Stomach (tissue), 9 donors: ENCODE results near the gene MBNL2. TPM values are rescaled to one million over a fixed set of nuclear protein-coding genes. Genes with fewer than 3 reads are reported as not detected.

Experiments
- DNase-seq, 2 donors: peaks; one replicate each; pipeline versions ENCODE4 v3.0.0 to v3.0.0-alpha.2; 2013 to 2019
- H3K27ac ChIP-seq, 5 donors: fragments of 200-600 bp in 4 of 5; sonication (generic) in 4 of 5; one replicate each; pipeline ENCODE4 v1.5.1; 2013 to 2019; ENCODE audit warnings: mild to moderate bottlenecking in 1 of 5, moderate library complexity in 1 of 5
- H3K27me3 ChIP-seq, 3 donors: fragments of 200-600 bp; sonication (generic); one replicate each; pipeline ENCODE4 v1.5.1; 2017 to 2019; ENCODE audit warnings: mixed run types in 1 of 3
- H3K36me3 ChIP-seq, 4 donors: fragments of 200-600 bp; sonication (generic); 1 replicate in 3 of 4; 2 replicates in 1 of 4; pipeline ENCODE4 v1.5.1; 2016 to 2019
- H3K4me1 ChIP-seq, 4 donors: fragments of 200-600 bp; sonication (generic); one replicate each; pipeline ENCODE4 v1.5.1; 2016 to 2019
- H3K4me3 ChIP-seq, 4 donors: fragments of 200-600 bp; sonication (generic) in 3 of 4; one replicate each; pipeline ENCODE4 v1.5.1; 2016 to 2019; ENCODE audit warnings: mild to moderate bottlenecking in 1 of 4
- H3K9me3 ChIP-seq, 4 donors: fragments of 200-600 bp; sonication (generic); one replicate each; pipeline ENCODE4 v1.5.1; 2016 to 2019
- EP300 ChIP-seq: sonication (generic); formaldehyde crosslinking; IDR thresholded peaks from one replicate; pipeline ENCODE4 v1.6.1; 2017; ENCODE audit warnings: antibody characterized with exemption
- POLR2A ChIP-seq, 4 donors: fragments of 450-650 bp; IDR thresholded peaks; one replicate each; pipeline ENCODE4 v1.6.1; 2016; ENCODE audit warnings: antibody characterized with exemption in 4 of 4, control low read depth in 2 of 4, mild to moderate bottlenecking in 1 of 4, moderate library complexity in 1 of 4
- POLR2AphosphoS5 ChIP-seq, 3 donors: sonication (generic); formaldehyde crosslinking; IDR thresholded peaks; one replicate each; pipeline ENCODE4 v1.6.1; 2016; ENCODE audit warnings: antibody characterized with exemption in 3 of 3
- WGBS, 5 donors: extraction: QIAGEN DNeasy Blood & Tissue Kit in 3 of 5; methylation state at CpG; one replicate each; pipeline versions ENCODE4 v1.1.5 to v1.1.7; 2013 to 2018; 5-methylcytosine and 5-hydroxymethylcytosine counted together
- intact Hi-C: fragments of 100-400 bp; cut with DNase I; formaldehyde crosslinking; loops from one replicate; pipeline ENCODE4 v1.15.1; 2023; ENCODE audit warnings: low total_unique reads
- polyA plus RNA-seq, 3 donors: library from polyadenylated mRNA; stranded (reverse); fragments of 200-250 nt; gene quantifications; one replicate each; pipeline ENCODE4 v1.2.3, GENCODE V29; 2013
- total RNA-seq, 5 donors: library from RNA; depleted of rRNA; stranded (reverse); fragments of >200 nt; gene quantifications; one replicate each; pipeline versions ENCODE4 v1.1.0 to v1.2.3, GENCODE V29; 2014 to 2016
- TF ChIP-seq, protein P1 (sequence below), 7 experiments: fragments of 450-650 bp in 4 of 7; fragments of 200-600 bp in 3 of 7; sonication (generic) in 3 of 7; IDR thresholded peaks; one replicate each; pipeline ENCODE4 v1.5.1; 2016 to 2019; ENCODE audit warnings: antibody characterized with exemption in 7 of 7, control low read depth in 2 of 7, mild to moderate bottlenecking in 1 of 7
- donor health status: healthy with polysubstance abuse.
- donor health status: Bipolar disorder and iron deficiency.
- donor health status: healthy.

Gene MBNL2
- total and polyA plus RNA-seq, 8 donors, result 8.3 to 74.5 (median 25.6) TPM

DNA sequence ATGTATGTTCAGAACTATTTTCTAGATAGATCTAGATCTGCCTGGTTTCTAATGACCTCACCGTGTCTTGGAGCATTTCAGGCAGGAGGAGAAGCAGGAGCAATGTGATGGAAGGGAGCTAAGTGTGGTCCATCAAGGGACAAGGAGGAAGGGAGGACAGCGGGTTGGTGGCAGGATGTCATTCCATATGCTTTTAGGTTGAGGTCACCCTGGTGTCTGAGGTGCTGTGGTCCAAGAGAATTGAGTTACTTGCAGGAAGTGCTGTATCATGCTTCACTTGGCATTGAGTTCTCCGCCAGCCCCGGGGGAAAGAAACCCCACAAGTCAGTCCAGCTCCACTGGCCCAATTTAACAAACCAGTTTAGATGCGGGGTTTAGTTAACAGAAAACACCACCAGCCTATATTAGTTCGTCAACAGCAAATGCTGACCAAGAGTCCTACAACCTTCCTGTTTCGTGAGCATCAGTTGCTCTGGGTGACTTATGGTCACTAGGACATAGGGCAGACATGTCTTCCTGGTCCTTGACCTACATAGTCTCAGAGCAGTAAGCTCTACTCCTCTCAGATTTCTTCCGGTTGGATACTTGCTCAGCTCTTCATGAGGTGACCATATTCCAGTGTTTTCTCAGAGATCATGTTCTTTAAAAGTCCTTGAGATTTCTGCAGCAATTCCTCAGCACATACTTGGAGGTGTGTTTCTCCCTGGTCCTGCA lies 79.4 kb downstream of the MBNL2 start:
- intact Hi-C loops, result no loop called here
- no peak overlapping the region for H3K27ac ChIP-seq
- no peaks in the 10 kb centered on the region for H3K9me3 ChIP-seq
- H3K27me3 ChIP-seq, result no peaks in the 10 kb centered on the region
- H3K36me3 ChIP-seq, result peaks cover 0 to 4% (median 0%) of the 10 kb centered on the region in 4 donors
- peaks cover 7 to 67% (median 28%) of the 10 kb centered on the region in 4 donors for H3K4me1 ChIP-seq
- WGBS, 5 donors, result 87 to 95% (median 92%) methylated on average over 8 of the region's 8 CpGs
- H3K4me3 ChIP-seq, result no peak overlapping the region
- TF ChIP-seq EP300, result no peak
- no peak for DNase-seq

DNA sequence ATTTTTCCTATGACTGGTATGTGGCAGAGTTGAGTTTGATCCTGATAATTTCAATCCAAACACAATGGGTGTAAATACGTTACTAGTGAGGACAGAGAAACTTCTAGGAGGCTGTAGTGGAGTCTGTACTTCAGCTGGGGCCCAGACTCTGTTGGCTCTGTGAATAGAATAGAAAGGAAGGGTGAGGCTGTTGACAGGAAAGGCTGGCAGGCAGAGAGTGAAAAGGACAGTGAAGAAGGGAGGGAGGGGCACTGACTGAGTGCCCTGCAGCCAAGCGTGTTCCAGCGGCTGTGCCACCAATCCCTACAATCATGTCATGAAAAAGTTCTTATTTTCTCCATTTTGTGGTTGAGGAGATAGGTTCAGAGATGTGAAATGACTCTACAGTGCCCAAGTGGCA lies 80.5 kb downstream of the MBNL2 start:
- no peak for DNase-seq
- 62 to 91% (median 77%) methylated on average over 3 of the region's 3 CpGs for WGBS, 5 donors
- Histone ChIP-seq H3K27ac (peak overlapping the region in 1 of 5 donors; percentile 7), H3K9me3 (no peaks in the 10 kb centered on the region), H3K4me3 (no peak overlapping the region), H3K27me3 (no peaks in the 10 kb centered on the region), H3K4me1 (peaks cover 7 to 66% (median 35%) of the 10 kb centered on the region in 4 donors), H3K36me3 (peaks cover 0 to 1% (median 0%) of the 10 kb centered on the region in 4 donors)
- intact Hi-C loops, result no loop called here
- TF ChIP-seq, protein P1, sequence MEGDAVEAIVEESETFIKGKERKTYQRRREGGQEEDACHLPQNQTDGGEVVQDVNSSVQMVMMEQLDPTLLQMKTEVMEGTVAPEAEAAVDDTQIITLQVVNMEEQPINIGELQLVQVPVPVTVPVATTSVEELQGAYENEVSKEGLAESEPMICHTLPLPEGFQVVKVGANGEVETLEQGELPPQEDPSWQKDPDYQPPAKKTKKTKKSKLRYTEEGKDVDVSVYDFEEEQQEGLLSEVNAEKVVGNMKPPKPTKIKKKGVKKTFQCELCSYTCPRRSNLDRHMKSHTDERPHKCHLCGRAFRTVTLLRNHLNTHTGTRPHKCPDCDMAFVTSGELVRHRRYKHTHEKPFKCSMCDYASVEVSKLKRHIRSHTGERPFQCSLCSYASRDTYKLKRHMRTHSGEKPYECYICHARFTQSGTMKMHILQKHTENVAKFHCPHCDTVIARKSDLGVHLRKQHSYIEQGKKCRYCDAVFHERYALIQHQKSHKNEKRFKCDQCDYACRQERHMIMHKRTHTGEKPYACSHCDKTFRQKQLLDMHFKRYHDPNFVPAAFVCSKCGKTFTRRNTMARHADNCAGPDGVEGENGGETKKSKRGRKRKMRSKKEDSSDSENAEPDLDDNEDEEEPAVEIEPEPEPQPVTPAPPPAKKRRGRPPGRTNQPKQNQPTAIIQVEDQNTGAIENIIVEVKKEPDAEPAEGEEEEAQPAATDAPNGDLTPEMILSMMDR (IDR thresholded peaks at IDR 0.05), result no peak
- TF ChIP-seq POLR2AphosphoS5 (IDR thresholded peaks at IDR 0.05), result no peak
- TF ChIP-seq POLR2A (IDR thresholded peaks at IDR 0.05), result no peak
- no peak for TF ChIP-seq EP300

- Histone ChIP-seq H3K4me3 (no peak overlapping the region), H3K36me3 (no peaks in the 10 kb centered on the region), H3K4me1 (peaks cover 13 to 68% (median 38%) of the 10 kb centered on the region in 4 donors), H3K27me3 (no peaks in the 10 kb centered on the region), H3K27ac (no peak overlapping the region), H3K9me3 (no peaks in the 10 kb centered on the region)
- DNase-seq, result no peak
- intact Hi-C loops, result no loop called here
- TF ChIP-seq, protein P1 (IDR thresholded peaks at IDR 0.05), result no peak
- TF ChIP-seq POLR2AphosphoS5 (IDR thresholded peaks at IDR 0.05), result no peak
- no peak for TF ChIP-seq POLR2A (IDR thresholded peaks at IDR 0.05)
- no peak for TF ChIP-seq EP300
- WGBS, 5 donors, result 74 to 94% (median 86%) methylated on average over 1 of the region's 1 CpG
Observed at GRCh38 chr13:97306106-97306505, 84.0 kb downstream of the MBNL2 start.

- Histone ChIP-seq H3K27ac (no peak overlapping the region), H3K4me1 (peaks cover 13 to 68% (median 37%) of the 10 kb centered on the region in 4 donors), H3K36me3 (no peaks in the 10 kb centered on the region), H3K27me3 (no peaks in the 10 kb centered on the region), H3K9me3 (no peaks in the 10 kb centered on the region), H3K4me3 (no peak overlapping the region)
- intact Hi-C loops, result no loop called here
- TF ChIP-seq, protein P1 (IDR thresholded peaks at IDR 0.05), result no peak
- TF ChIP-seq POLR2AphosphoS5 (IDR thresholded peaks at IDR 0.05) (no peak), EP300 (no peak), POLR2A (IDR thresholded peaks at IDR 0.05) (no peak)
- DNase-seq, result peak in 1 of 2 donors; percentile 47
Observed at GRCh38 chr13:97306645-97307044, 84.5 kb downstream of the MBNL2 start.
